HepG2 (cell line): Measurements from ENCODE around the gene SNN. TPM values are rescaled to one million over a fixed set of nuclear protein-coding genes. Genes with fewer than 3 reads are reported as not detected.
A peak's percentile ranks its signal among the peaks of the same experiment; 100 is the strongest.

Source experiments
- ATRX ChIP-seq: sonication (generic); formaldehyde crosslinking; IDR thresholded peaks from 2 replicates; pipeline ENCODE4 v1.4.0; 2020; ENCODE audit warnings: missing genetic modification reagents, borderline replicate concordance
- EED ChIP-seq: sonication (generic); formaldehyde crosslinking; IDR thresholded peaks from 2 replicates; pipeline ENCODE4 v1.5.0; 2020; ENCODE audit warnings: mild to moderate bottlenecking, missing genetic modification reagents
- GTF3A ChIP-seq: sonication (generic); formaldehyde crosslinking; conservative IDR thresholded peaks from 2 replicates; pipeline ENCODE4 v1.4.0; 2020; ENCODE audit warnings: mild to moderate bottlenecking, missing genetic modification reagents
- KMT2A ChIP-seq: sonication (generic); formaldehyde crosslinking; IDR thresholded peaks from 2 replicates; pipeline ENCODE4 v1.4.0; 2020; ENCODE audit warnings: missing genetic modification reagents
- MAF1 ChIP-seq: sonication (generic); formaldehyde crosslinking; IDR thresholded peaks from 2 replicates; pipeline ENCODE4 v1.5.0; 2020; ENCODE audit warnings: missing genetic modification reagents, borderline replicate concordance
- REL ChIP-seq: sonication (generic); formaldehyde crosslinking; conservative IDR thresholded peaks from 2 replicates; pipeline ENCODE4 v1.8.0; 2022; ENCODE audit warnings: mild to moderate bottlenecking, missing genetic modification reagents, moderate library complexity
- SIX1 ChIP-seq: sonication (generic); formaldehyde crosslinking; IDR thresholded peaks from 2 replicates; pipeline ENCODE4 v1.4.0; 2020; ENCODE audit warnings: missing genetic modification reagents, borderline replicate concordance
- SMARCC2 ChIP-seq: fragments of 450-650 bp; IDR thresholded peaks from 2 replicates; pipeline ENCODE4 v1.6.1; 2017; ENCODE audit warnings: antibody characterized with exemption, mild to moderate bottlenecking
- SOX5 ChIP-seq: IDR thresholded peaks from 2 replicates; pipeline ENCODE4 v1.6.1; 2016; ENCODE audit warnings: borderline replicate concordance
- STAT5B ChIP-seq: sonication (generic); formaldehyde crosslinking; IDR thresholded peaks from 2 replicates; pipeline ENCODE4 v1.4.0; 2020; ENCODE audit warnings: missing genetic modification reagents
- TCF7 ChIP-seq: sonication (generic); IDR thresholded peaks from 2 replicates; pipeline ENCODE4 v1.6.1; 2016; ENCODE audit warnings: antibody characterized with exemption, low read depth
- ZBTB38 ChIP-seq: sonication (generic); formaldehyde crosslinking; IDR thresholded peaks from 2 replicates; pipeline ENCODE4 v1.5.1; 2020; ENCODE audit warnings: mild to moderate bottlenecking, missing genetic modification reagents
- ZFP1 ChIP-seq: IDR thresholded peaks from 2 replicates; pipeline ENCODE4 v1.6.1; 2016
- ZIK1 ChIP-seq: sonication (generic); formaldehyde crosslinking; IDR thresholded peaks from 2 replicates; pipeline ENCODE4 v1.5.0; 2020; ENCODE audit warnings: mild to moderate bottlenecking, low read depth, missing genetic modification reagents, borderline replicate concordance
- ZNF180 ChIP-seq: sonication (generic); formaldehyde crosslinking; IDR thresholded peaks from 2 replicates; pipeline ENCODE4 v1.4.0; 2020; ENCODE audit warnings: low read depth, missing genetic modification reagents, borderline replicate concordance
- ZNF382 ChIP-seq: sonication (generic); formaldehyde crosslinking; IDR thresholded peaks from 2 replicates; pipeline ENCODE4 v1.5.0; 2020; ENCODE audit warnings: missing genetic modification reagents, mild to moderate bottlenecking, borderline replicate concordance
- ZNF615 ChIP-seq: sonication (generic); formaldehyde crosslinking; IDR thresholded peaks from 2 replicates; pipeline ENCODE4 v1.5.0; 2020; ENCODE audit warnings: mild to moderate bottlenecking, missing genetic modification reagents, borderline replicate concordance
- ZSCAN31 ChIP-seq: sonication (generic); formaldehyde crosslinking; IDR thresholded peaks from 2 replicates; pipeline ENCODE4 v1.5.0; 2020; ENCODE audit warnings: low read depth, mild to moderate bottlenecking, missing genetic modification reagents
- polyA plus RNA-seq, 8 experiments: library from polyadenylated mRNA; depleted of rRNA in 3 of 8; stranded (reverse) in 7 of 8; unstranded in 1 of 8; fragments of >200 nt; fragmentation: Illumina TruSeq in 4 of 8; extraction: Trizol in 4 of 8; gene quantifications; 2 replicates each; pipeline versions ENCODE4 v1.2.1 to v1.2.3, GENCODE V29; 2011 to 2016; ENCODE audit warnings: low read depth in 4 of 8, missing spikeins in 1 of 8, mixed read lengths in 1 of 8; ENCODE audit not compliant: insufficient read depth in 1 of 8
- total RNA-seq, 5 experiments: library from RNA; depleted of rRNA; stranded (reverse); fragments of >200 nt; fragmentation: Illumina TruSeq; extraction: Trizol; gene quantifications; 2 replicates each; pipeline ENCODE4 v1.2.3, GENCODE V29; 2016; ENCODE audit warnings: low read depth in 1 of 5
- TF ChIP-seq, protein P1 (sequence below): sonication (generic); formaldehyde crosslinking; IDR thresholded peaks from 2 replicates; pipeline ENCODE4 v1.4.0; 2020; ENCODE audit warnings: missing genetic modification reagents
- TF ChIP-seq, protein P2 (sequence below): IDR thresholded peaks from 2 replicates; pipeline ENCODE4 v1.6.1; 2018; ENCODE audit warnings: missing genetic modification reagents, mild to moderate bottlenecking, missing compliant biosample characterization
- TF ChIP-seq, protein P3 (sequence below): sonication (generic); formaldehyde crosslinking; IDR thresholded peaks from 2 replicates; pipeline ENCODE4 v1.4.0; 2020; ENCODE audit warnings: mild to moderate bottlenecking, missing genetic modification reagents
- TF ChIP-seq, protein P4 (sequence below): sonication (generic); formaldehyde crosslinking; IDR thresholded peaks from 2 replicates; pipeline ENCODE4 v1.4.0; 2020; ENCODE audit warnings: missing genetic modification reagents

SNN gene
- total and polyA plus RNA-seq, 2 of the 13 experiments (the other 11 are each of a cell fraction or from before 2014, with no cell fraction given): 5.2 to 8.4 TPM

DNA sequence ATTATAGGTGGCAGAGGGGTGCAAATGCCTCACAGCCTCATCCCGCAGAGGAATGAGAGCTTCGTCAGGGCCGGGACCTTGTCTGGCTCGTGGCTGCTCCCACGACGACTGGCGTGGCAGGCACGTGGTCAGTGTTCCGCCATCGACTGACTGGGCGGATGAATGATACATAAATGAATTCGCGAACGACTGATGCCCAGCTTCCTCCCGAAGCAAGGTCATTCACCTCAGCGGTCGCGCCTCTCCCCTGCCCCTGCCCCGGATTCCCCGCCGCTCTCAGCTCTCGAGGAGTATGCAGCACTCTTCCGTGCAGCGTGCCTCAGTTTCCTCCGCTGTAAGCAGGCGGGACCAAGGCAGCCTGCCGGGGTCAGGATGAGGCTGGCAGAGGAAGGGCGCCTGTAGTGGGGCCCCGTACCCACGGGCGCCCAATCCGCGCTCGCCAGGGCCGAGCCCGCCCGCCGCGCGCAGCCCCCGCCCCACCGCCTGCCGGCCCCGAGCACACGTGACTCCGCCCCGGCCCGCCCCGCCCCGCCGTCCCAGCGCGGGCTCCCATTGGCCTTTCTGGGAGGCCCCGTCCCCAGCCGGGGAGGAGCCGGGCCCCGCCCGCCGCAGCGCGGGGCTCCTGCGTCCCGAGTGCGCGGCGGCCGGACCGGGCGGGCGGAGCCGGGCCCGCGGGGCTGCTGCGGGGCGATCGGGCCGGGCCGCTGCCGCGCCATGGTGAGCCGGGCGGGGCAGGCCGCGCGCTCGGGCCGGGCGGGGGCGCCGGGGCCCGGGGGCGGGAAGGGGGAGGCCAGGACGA is at the start of gene SNN (continued):
- TF ChIP-seq ZNF382 (CRISPR knock-in tag) (no peak), SMARCC2 (no peak), MAF1 (CRISPR knock-in tag) (peak; percentile 39; the same call in 1 of the 2 replicates), ZIK1 (CRISPR knock-in tag) (peak; percentile 64; the same call in 1 of the 2 replicates), KMT2A (CRISPR knock-in tag) (peak; percentile 25; the same call in 1 of the 2 replicates), ZFP1 (CRISPR knock-in tag) (no peak), GTF3A (CRISPR knock-in tag) (no peak), TCF7 (no peak), STAT5B (no peak), SOX5 (no peak), ATRX (CRISPR knock-in tag) (no peak), ZNF615 (CRISPR knock-in tag) (no peak), REL (CRISPR knock-in tag) (0 out of 2 replicates have a peak, but pooled peaks have one; percentile 13), ZSCAN31 (no peak), ZBTB38 (CRISPR knock-in tag) (peak; percentile 87), ZNF180 (CRISPR knock-in tag) (no peak), EED (CRISPR knock-in tag) (0 out of 2 replicates have a peak, but pooled peaks have one; percentile 29), SIX1 (no peak)
- TF ChIP-seq, protein P1, sequence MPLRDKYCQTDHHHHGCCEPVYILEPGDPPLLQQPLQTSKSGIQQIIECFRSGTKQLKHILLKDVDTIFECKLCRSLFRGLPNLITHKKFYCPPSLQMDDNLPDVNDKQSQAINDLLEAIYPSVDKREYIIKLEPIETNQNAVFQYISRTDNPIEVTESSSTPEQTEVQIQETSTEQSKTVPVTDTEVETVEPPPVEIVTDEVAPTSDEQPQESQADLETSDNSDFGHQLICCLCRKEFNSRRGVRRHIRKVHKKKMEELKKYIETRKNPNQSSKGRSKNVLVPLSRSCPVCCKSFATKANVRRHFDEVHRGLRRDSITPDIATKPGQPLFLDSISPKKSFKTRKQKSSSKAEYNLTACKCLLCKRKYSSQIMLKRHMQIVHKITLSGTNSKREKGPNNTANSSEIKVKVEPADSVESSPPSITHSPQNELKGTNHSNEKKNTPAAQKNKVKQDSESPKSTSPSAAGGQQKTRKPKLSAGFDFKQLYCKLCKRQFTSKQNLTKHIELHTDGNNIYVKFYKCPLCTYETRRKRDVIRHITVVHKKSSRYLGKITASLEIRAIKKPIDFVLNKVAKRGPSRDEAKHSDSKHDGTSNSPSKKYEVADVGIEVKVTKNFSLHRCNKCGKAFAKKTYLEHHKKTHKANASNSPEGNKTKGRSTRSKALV (CRISPR knock-in tag): no peak
- TF ChIP-seq, protein P2, sequence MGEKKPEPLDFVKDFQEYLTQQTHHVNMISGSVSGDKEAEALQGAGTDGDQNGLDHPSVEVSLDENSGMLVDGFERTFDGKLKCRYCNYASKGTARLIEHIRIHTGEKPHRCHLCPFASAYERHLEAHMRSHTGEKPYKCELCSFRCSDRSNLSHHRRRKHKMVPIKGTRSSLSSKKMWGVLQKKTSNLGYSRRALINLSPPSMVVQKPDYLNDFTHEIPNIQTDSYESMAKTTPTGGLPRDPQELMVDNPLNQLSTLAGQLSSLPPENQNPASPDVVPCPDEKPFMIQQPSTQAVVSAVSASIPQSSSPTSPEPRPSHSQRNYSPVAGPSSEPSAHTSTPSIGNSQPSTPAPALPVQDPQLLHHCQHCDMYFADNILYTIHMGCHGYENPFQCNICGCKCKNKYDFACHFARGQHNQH: no peak
- TF ChIP-seq, protein P3, sequence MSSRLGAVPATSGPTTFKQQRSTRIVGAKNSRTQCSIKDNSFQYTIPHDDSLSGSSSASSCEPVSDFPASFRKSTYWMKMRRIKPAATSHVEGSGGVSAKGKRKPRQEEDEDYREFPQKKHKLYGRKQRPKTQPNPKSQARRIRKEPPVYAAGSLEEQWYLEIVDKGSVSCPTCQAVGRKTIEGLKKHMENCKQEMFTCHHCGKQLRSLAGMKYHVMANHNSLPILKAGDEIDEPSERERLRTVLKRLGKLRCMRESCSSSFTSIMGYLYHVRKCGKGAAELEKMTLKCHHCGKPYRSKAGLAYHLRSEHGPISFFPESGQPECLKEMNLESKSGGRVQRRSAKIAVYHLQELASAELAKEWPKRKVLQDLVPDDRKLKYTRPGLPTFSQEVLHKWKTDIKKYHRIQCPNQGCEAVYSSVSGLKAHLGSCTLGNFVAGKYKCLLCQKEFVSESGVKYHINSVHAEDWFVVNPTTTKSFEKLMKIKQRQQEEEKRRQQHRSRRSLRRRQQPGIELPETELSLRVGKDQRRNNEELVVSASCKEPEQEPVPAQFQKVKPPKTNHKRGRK: no peak
- TF ChIP-seq, protein P4, sequence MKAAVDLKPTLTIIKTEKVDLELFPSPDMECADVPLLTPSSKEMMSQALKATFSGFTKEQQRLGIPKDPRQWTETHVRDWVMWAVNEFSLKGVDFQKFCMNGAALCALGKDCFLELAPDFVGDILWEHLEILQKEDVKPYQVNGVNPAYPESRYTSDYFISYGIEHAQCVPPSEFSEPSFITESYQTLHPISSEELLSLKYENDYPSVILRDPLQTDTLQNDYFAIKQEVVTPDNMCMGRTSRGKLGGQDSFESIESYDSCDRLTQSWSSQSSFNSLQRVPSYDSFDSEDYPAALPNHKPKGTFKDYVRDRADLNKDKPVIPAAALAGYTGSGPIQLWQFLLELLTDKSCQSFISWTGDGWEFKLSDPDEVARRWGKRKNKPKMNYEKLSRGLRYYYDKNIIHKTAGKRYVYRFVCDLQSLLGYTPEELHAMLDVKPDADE (CRISPR knock-in tag): peak; percentile 29; the same call in 1 of the 2 replicates
